ENCODE results near the gene FCF1. TPM values are rescaled to one million over a fixed set of nuclear protein-coding genes. Genes with fewer than 3 reads are reported as not detected.

Gene FCF1
- total RNA-seq, 1 donor from 2014 or later: 68.2 TPM

Other genes starting within 250 kb of the FCF1 start
- 8.2 and 8.6 TPM in 2 replicates for gene NPC2, start 219.8 kb upstream of the FCF1 start, total RNA-seq
- 18.8 and 20.2 TPM in 2 replicates for gene ISCA2, start 219.4 kb upstream of the FCF1 start, total RNA-seq
- gene LTBP2, start 100.9 kb upstream of the FCF1 start, total RNA-seq: 0.05 and 0.24 TPM in 2 replicates
- 45.8 and 50.2 TPM in 2 replicates for gene AREL1, start 64 bp upstream of the FCF1 start, total RNA-seq
- 70.4 and 73.7 TPM in 2 replicates for gene YLPM1, start 50.2 kb downstream of the FCF1 start, total RNA-seq
- not detected in 2 replicates for gene PROX2, start 163.0 kb downstream of the FCF1 start, total RNA-seq
- 98.9 and 107 TPM in 2 replicates for gene DLST, start 168.8 kb downstream of the FCF1 start, total RNA-seq
- gene RPS6KL1, start 210.1 kb downstream of the FCF1 start, total RNA-seq: 10.8 and 11.6 TPM in 2 replicates
- 0.22 and 0.41 TPM in 2 replicates for gene PGF, start 242.5 kb downstream of the FCF1 start, total RNA-seq